Eye (tissue), 1 donor: ENCODE results near the gene CCDC39.
"Not testable (repeated sequence)": the region's sequence is repeated elsewhere in the genome, so short reads cannot be mapped to it uniquely, and the experiment has no call there.

ENCODE experiments used
- DNase-seq: peaks from one replicate; pipeline ENCODE4 v3.0.0-alpha.2; 2015

Gene CCDC39

GRCh38 chr3:180618563-180618962, 60.7 kb downstream of the CCDC39 start:
- DNase-seq, result not testable (repeated sequence)

GRCh38 chr3:180617049-180617448, 62.2 kb downstream of the CCDC39 start:
- DNase-seq, result peak; percentile 27

- DNase-seq, result peak; percentile 60
Measured at GRCh38 chr3:180615954-180616353, 63.3 kb downstream of the CCDC39 start.

GRCh38 chr3:180612364-180612763, 66.9 kb downstream of the CCDC39 start:
- no peak for DNase-seq

GRCh38 chr3:180611006-180611405, 68.3 kb downstream of the CCDC39 start:
- DNase-seq, result no peak

GRCh38 chr3:180601688-180602666, 77.3 kb downstream of the CCDC39 start, which contains the start of gene TTC14:
TSS of gene TTC14 (plus strand) at chr3:180602163. CDS start at chr3:180602262, 99 bp downstream.
- DNase-seq, result peak; percentile 96

- no peak for DNase-seq
Measured at GRCh38 chr3:180600473-180600872, 78.8 kb downstream of the CCDC39 start.

- no peak for DNase-seq
Measured at GRCh38 chr3:180595559-180595935, 83.7 kb downstream of the CCDC39 start.

- peak; percentile 71 for DNase-seq
Measured at GRCh38 chr3:180594631-180595558, 84.4 kb downstream of the CCDC39 start.

- not testable (repeated sequence) for DNase-seq
Measured at GRCh38 chr3:180593631-180594030, 85.7 kb downstream of the CCDC39 start.

GRCh38 chr3:180590396-180590795, 88.9 kb downstream of the CCDC39 start:
- no peak for DNase-seq

- DNase-seq, result no peak
Measured at GRCh38 chr3:180580934-180581333, 98.4 kb downstream of the CCDC39 start.

GRCh38 chr3:180575571-180575970, 103.7 kb downstream of the CCDC39 start:
- no peak for DNase-seq

- DNase-seq, result no peak
Measured at GRCh38 chr3:180571831-180572598, 107.3 kb downstream of the CCDC39 start.

GRCh38 chr3:180570238-180570637, 109.1 kb downstream of the CCDC39 start:
- DNase-seq, result no peak

GRCh38 chr3:180564676-180565075, 114.6 kb downstream of the CCDC39 start:
- DNase-seq, result no peak
